Right ventricle myocardium inferior (tissue), 1 donor: Measurements from ENCODE around the gene EMB. TPM values are rescaled to one million over a fixed set of nuclear protein-coding genes. Genes with fewer than 3 reads are reported as not detected.
"Not testable (repeated sequence)": the region's sequence is repeated elsewhere in the genome, so short reads cannot be mapped to it uniquely, and the experiment has no call there.

Source experiments
- ATAC-seq: fragments of 200-7000 bp; cut with Tn5 transposase; one replicate; pipeline ENCODE4 v1.9.1; 2020; ENCODE audit warnings: mild to moderate bottlenecking, moderate library complexity
- DNase-seq: peaks from one replicate; pipeline ENCODE4 v3.0.0; 2021; ENCODE audit errors: missing footprints
- intact Hi-C: fragments of 100-400 bp; cut with DNase I; formaldehyde crosslinking; loops from one replicate; pipeline ENCODE4 v1.11.0; 2022
- long read RNA-seq: library from polyadenylated mRNA; unstranded; transcript quantifications from one replicate; pipeline ENCODE4 v2.0.0, GENCODE V29; 2021
- total RNA-seq: library from RNA; stranded (reverse); fragmentation: NEBNext Ultra II Directional; extraction: Animal tissue kit (Norgen Biotek cat#: 25700); gene quantifications from one replicate; pipeline ENCODE4 v1.2.1, GENCODE V29; 2021
- donor health status: DM: no; HTN: yes; CAD: no; lungs with severe emphysema.

Gene EMB, protein sequence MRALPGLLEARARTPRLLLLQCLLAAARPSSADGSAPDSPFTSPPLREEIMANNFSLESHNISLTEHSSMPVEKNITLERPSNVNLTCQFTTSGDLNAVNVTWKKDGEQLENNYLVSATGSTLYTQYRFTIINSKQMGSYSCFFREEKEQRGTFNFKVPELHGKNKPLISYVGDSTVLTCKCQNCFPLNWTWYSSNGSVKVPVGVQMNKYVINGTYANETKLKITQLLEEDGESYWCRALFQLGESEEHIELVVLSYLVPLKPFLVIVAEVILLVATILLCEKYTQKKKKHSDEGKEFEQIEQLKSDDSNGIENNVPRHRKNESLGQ
- total RNA-seq, result 15.4 TPM
- long read RNA-seq, full-length matches to known transcripts, result 1 of 2 reads
- long read RNA-seq, partial matches to known transcripts, result 0 of 2 reads
- long read RNA-seq, other reads (novel, unspliced or antisense), result 1 of 2 reads

DNA sequence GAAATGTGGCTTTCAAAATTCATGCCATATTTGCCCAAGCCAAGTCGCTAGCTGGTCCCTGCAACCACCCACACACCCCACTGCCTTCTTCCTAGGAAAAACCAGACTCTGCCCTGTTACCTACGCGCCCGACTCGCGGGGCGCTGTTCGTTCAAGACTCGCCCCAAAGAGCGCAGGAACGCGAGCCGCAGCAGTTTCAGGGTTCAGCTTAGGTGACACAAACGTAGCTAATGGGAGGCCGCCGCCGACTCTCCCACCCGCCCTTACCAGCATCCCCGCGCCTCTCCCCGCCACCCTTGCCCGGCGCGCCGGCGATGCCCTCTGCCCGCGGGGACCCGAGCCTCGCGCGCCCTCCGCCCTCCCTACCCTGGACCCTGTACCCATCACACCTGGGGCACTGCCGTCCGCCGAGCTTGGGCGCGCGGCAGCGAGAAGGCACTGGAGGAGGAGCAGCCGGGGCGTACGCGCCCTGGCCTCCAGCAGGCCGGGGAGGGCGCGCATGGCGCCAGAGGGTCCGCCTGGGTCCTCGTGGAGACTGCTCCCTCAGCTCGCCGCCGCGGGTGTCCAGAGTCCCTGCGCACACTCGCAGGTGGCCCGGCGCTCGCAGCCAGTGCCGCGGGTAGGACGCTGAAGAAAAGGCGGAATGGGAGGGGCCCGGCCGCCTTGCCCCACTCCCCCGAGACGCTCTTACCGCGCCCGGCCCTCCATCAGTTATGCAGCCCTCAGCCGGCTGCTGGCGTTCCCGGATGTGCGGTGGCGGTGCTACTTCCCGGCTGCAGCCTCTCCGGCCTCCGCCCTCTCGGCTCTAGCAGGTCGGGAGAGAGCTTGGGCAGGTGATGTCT is at the start of gene EMB:
TSS of gene EMB (minus strand) at position 638 of the 842 bp plus-strand sequence. CDS start at position 501, 137 bp downstream.
- DNase-seq (peak; percentile 92), ATAC-seq (peak; percentile 85)
- intact Hi-C loops, result no loop called here

DNA sequence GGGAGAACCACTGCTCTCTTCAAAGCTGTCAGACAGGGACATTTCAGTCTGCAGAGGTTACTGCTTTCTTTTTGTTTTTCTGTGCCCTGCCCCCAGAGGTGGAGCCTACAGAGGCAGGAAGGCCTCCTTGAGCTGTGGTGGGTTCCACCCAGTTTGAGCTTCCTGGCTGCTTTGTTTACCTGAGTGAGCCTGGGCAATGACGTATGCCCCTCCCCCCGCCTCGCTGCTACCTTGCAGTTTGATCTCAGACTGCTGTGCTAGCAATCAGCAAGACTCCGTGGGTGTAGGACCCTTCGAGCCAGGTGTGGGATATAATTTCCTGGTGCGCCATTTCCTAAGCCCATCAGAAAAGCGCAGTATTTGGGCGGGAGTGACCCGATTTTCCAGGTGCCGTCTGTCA is 48.4 kb upstream of the EMB start:
- intact Hi-C loops, ATAC-seq, DNase-seq: not testable (repeated sequence)

GRCh38 chr5:50478790-50479189 is 37.7 kb upstream of the EMB start:
- intact Hi-C loops, DNase-seq, ATAC-seq: not testable (repeated sequence)

GRCh38 chr5:50476549-50476948 is 35.5 kb upstream of the EMB start:
- intact Hi-C loops, result no loop called here
- DNase-seq (no peak), ATAC-seq (no peak)

DNA sequence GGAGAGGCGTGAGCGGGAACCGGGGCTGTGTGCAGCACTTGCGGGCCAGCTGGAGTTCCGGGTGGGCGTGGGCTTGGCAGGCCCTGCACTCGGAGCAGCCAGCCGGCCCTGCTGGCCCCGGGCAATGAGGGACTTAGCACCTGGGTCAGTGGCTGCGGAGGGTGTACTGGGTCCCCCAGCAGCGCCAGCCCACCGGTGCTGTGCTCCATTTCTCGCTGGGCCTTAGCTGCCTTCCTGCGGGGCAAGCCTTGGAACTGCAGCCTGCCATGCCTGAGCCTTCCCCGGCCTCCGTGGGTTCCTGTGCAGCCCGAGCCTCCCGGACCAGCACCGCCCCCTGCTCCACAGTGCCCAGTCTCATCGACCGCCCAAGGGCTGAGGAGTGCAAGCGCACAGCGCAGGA is 23.9 kb upstream of the EMB start:
- ATAC-seq, intact Hi-C loops: not testable (repeated sequence)
- peak; percentile 37 for DNase-seq

DNA sequence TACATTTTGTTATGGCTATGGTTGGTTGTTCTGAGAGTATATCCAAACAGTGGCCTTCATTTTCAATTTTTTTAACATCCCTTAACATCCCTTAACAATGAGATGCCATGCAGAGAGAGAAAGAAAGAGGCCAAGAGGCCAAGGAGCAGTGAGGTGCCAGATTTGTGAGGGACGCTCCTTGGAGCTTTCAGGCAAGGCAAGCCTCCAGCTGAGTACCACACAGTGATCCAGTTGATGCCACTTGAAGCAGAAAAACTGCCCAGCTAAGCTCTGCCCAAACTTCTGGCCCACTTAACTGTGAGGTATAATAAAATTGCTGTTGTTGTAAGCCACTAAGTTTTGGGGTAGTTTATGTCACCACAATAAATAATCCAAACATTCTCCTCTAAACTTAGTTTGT is 22.6 kb upstream of the EMB start:
- intact Hi-C loops, result no loop called here
- DNase-seq, result no peak
- no peak for ATAC-seq

DNA sequence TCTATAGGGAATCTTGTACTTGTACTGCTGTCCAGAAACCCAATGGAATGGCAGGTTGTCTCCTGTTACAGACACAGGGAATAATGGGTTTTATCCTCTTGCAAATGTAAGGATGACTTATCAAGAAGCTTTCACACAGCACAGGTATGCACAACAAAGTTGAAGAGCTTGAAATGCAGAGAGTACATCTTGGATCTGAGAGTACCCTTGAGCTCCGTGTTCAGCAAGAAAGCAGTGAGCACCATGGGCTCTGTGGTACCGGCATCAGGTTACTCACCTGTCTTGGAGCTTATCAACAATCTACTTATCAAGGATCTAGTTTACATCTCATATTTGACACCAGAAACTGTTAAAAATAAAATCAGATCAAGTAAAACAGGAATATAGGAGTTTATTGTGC is 22.0 kb upstream of the EMB start:
- DNase-seq (no peak), ATAC-seq (no peak)
- intact Hi-C loops, result no loop called here

DNA sequence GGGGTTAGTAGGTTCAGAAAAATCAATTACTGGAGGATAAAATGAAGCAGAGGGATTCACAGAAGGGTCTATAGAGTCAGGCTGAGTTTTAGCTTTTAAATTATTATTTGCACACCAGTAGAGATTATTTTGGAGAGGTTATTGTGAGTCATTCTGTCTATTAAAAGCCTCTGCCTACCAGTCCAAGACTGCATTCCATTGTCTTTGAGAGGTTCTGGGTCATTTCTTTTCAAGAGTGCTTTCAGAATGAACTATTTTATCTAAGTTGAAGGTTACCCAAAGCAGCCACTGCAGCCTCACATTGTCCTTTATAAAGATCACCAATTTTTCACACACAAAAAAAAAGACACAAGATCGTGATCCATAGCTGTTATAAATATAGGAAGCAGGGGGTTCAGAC is 21.5 kb upstream of the EMB start:
- peak; percentile 54 for ATAC-seq
- DNase-seq, intact Hi-C loops: not testable (repeated sequence)

DNA sequence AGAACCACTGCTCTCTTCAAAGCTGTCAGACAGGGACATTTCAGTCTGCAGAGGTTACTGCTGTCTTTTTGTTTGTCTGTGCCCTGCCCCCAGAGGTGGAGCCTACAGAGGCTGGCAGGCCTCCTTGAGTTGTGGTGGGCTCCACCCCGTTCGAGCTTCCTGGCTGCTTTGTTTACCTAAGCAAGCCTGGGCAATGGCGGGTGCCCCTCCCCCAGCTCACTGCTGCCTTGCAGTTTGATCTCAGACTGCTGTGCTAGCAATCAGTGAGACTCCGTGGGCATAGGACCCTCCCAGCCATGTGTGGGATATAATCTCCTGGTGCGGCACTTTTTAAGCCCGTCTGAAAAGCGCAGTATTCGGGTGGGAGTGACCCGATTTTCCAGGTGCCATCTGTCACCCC is 17.3 kb upstream of the EMB start:
- DNase-seq, ATAC-seq, intact Hi-C loops: not testable (repeated sequence)

DNA sequence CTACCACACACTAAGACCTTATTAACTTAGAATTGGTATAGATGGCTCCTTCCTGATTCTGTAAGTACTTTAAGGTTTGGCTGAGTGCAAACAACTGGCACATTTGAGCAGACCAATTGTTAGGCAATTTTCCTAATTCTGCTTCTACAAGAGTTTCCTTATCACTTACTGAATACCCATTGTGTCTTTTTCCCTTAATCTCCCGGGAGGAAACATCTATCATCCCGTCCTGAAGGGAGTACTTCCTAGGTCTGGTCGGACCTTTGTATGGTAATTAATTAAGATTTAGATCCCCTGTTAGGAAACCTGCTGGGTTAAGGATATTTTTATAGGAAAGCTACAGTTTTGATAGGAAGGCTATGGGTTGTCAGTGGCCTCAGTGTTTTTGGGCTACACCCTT is 8.2 kb upstream of the EMB start:
- DNase-seq, ATAC-seq, intact Hi-C loops: not testable (repeated sequence)

- intact Hi-C loops, result no loop called here
- no peak for DNase-seq
- no peak for ATAC-seq
These were observed 6.9 kb upstream of the EMB start for GRCh38 chr5:50447941-50448340.

GRCh38 chr5:50447228-50447627 is 6.1 kb upstream of the EMB start:
- DNase-seq (no peak), ATAC-seq (no peak)
- intact Hi-C loops, result no loop called here

- intact Hi-C loops, result no loop called here
- ATAC-seq (no peak), DNase-seq (no peak)
These were observed 4.3 kb upstream of the EMB start for GRCh38 chr5:50445296-50445949.

DNA sequence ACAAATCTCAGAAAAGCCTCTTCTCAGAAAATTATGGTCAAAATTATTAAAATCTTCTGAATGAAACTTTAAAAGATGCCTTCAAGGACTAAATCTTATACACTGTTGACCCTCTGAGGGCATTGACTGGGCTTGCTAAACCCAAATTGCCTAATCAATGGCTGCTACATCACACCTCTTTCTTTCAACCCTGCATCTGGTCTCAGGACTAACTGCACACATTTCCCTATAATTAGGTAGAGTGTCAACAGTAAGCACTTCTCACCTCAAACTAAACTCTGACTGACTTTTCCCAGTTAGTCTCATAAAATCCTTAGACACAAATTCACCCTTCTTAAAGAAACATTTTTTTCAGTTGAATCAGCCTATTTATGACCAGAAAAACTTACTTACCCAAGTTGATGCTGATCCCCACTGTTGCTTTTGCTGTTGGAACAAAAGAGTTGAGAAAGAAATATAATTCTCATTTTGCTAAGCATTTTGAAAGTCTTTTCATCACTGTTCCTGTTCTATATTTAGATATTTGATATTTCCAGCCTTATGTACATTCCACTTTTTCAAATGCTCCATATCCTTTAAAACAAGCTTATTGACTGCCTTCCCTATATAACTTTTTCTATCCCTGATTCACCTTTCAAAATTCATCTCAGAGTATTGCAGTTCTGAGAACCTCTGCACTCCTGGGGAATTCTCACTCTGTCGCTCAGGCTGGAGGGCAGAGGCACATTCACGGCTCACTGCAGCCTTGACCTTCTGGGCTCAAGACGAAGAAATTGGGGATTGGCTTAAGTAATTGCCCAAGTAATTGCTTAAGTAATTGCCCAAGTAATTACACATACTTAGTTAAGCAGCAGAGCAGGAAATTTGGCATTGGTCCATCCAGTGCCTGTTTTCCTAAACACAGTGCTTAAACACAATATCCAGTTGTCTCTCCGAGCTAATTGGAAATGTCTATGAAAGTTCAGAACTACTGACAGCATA is 1.8 kb upstream of the EMB start:
- intact Hi-C loops, ATAC-seq, DNase-seq: not testable (repeated sequence)

GRCh38 chr5:50441493-50441955 is 436 bp upstream of the EMB start:
- ATAC-seq, result no peak
- no peak for DNase-seq
- intact Hi-C loops, result no loop called here

- ATAC-seq (no peak), DNase-seq (no peak)
- intact Hi-C loops, result no loop called here
These were observed 1.9 kb downstream of the EMB start for GRCh38 chr5:50439221-50439620.

GRCh38 chr5:50438060-50438459 is 3.0 kb downstream of the EMB start:
- DNase-seq, intact Hi-C loops, ATAC-seq: not testable (repeated sequence)

DNA sequence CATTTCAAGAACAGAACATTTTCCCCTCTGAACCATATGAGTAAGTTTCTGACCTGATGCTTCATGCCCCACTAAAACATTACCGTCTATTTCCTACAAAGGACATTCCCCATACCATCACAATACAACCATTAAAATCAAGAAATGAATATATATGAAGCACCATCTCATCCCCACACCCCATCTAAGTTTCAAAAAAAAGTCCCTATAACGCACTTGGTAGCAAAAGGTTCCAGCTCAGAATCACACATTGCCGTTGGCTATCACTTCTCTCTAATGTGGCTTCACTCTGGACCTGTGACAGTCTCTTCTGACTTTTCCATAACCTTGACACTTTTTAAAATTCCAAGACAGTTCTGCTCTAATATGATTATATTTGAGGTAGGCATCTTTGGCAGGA is 5.9 kb downstream of the EMB start:
- DNase-seq, result no peak
- no peak for ATAC-seq
- intact Hi-C loops, result no loop called here
